Measurements from ENCODE around the gene PLAC1.

Gene PLAC1

DNA sequence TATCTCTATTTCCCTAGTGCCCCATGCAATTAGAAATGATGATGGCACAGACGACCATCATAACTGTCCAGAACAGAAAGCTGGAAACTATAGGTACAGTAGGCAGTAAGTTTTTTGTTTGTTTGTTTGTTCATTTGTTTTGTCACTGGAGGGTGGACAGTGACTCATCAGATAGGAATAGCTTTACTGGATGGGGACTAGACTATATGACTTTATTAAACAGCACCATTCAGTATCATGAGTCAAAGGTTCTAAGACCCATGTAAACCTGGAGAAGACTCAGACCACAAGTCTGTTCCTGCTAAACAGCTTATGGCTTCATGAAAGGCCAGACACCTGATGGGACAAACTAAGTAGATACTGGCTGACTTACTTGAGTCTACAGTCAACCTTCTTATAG lies 38.4 kb downstream of the PLAC1 start:
- DNase-seq (ENCODE audit: low read depth): no peak
- TF ChIP-seq, protein P1, sequence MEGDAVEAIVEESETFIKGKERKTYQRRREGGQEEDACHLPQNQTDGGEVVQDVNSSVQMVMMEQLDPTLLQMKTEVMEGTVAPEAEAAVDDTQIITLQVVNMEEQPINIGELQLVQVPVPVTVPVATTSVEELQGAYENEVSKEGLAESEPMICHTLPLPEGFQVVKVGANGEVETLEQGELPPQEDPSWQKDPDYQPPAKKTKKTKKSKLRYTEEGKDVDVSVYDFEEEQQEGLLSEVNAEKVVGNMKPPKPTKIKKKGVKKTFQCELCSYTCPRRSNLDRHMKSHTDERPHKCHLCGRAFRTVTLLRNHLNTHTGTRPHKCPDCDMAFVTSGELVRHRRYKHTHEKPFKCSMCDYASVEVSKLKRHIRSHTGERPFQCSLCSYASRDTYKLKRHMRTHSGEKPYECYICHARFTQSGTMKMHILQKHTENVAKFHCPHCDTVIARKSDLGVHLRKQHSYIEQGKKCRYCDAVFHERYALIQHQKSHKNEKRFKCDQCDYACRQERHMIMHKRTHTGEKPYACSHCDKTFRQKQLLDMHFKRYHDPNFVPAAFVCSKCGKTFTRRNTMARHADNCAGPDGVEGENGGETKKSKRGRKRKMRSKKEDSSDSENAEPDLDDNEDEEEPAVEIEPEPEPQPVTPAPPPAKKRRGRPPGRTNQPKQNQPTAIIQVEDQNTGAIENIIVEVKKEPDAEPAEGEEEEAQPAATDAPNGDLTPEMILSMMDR (IDR thresholded peaks at IDR 0.05; ENCODE audit: low read length, missing control alignments): no peak

GRCh38 chrX:134613396-134613795 lies 44.9 kb downstream of the PLAC1 start:
- TF ChIP-seq, protein P1 (IDR thresholded peaks at IDR 0.05; ENCODE audit: low read length, missing control alignments): no peak
- no peak overlapping the region for H3K4me3 ChIP-seq (replicated peaks; ENCODE audit: low read depth, low read length)
- no peak for DNase-seq (ENCODE audit: low read depth)

More for the DNA sequence above, 38.4 kb downstream of the PLAC1 start:
- H3K4me3 ChIP-seq (replicated peaks; ENCODE audit: low read depth, low read length): no peak overlapping the region

DNA sequence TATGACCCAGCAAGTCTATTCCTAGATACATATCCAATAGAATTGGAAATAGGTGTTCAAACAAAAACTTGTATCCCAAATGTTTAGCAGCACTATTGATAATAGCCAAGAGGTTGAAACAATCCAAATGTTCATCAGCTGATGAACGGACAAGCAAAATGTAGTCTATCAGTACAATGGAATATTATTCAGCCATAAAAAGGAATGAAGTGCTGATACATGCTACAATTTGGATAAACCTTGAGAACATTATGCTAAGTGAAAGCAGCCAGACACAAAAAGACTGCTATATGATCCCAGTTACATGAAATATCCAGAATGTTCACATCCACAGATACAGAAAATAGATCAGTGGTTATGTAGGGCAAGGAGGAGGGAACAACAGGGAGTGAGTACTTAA lies 50.1 kb downstream of the PLAC1 start:
- no peak overlapping the region for H3K4me3 ChIP-seq (replicated peaks; ENCODE audit: low read depth, low read length)
- DNase-seq (ENCODE audit: low read depth): no peak
- TF ChIP-seq, protein P1 (IDR thresholded peaks at IDR 0.05; ENCODE audit: low read length, missing control alignments): no peak

DNA sequence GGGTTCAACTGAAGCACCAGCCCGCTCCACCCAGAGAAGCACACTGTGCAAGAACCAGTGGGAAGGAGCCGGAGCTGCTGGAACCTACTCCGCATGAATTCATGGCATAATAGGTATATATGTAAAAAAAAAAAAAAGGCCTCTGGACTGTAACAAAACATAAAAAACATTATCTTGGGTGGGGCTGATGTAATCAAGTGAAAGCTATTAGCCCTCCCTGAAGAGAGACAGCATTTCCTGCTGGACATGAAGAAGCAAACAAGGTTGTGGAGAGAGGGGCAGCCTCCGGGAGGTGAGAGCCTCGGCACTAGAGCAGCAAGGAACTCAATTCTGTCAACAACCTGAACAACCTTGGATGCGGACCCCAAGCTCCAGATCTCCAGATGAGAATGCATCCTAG lies 50.7 kb downstream of the PLAC1 start:
- H3K4me3 ChIP-seq (replicated peaks; ENCODE audit: low read depth, low read length): no peak overlapping the region
- TF ChIP-seq, protein P1 (IDR thresholded peaks at IDR 0.05; ENCODE audit: low read length, missing control alignments): no peak
- DNase-seq (ENCODE audit: low read depth): no peak

DNA sequence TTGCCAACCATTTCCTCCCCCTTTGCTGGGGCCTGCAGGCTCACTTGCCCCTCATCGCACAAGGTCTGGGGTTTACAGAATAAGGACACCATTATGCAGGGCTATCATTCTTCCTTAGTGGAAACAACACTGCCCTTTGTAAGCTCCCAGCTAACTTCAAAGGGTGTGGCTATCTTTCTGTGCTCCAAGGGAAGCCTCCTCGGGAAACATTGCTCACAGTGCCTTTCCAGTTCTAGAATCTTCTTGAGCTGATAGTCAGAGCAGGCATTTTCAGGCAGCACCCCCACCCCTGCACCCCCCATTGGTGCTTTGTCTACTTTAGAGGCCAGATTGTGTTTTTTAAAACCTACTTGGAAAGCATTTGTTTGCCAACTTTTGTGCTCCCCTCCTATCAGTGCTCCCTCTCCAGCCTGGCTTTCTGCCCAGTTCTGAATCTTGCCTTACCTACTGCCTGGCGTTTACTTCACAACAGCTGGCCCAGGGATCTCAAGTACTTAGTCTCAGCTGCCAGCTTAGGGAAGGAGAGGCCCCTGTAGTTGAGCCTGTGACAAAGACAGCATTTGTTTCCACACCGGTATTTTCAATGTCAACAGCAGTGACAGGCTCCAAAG lies 53.5 kb downstream of the PLAC1 start:
- peak; percentile 69 for DNase-seq (ENCODE audit: low read depth)
- no peak overlapping the region for H3K4me3 ChIP-seq (replicated peaks; ENCODE audit: low read depth, low read length)
- TF ChIP-seq, protein P1 (IDR thresholded peaks at IDR 0.05; ENCODE audit: low read length, missing control alignments): no peak

DNA sequence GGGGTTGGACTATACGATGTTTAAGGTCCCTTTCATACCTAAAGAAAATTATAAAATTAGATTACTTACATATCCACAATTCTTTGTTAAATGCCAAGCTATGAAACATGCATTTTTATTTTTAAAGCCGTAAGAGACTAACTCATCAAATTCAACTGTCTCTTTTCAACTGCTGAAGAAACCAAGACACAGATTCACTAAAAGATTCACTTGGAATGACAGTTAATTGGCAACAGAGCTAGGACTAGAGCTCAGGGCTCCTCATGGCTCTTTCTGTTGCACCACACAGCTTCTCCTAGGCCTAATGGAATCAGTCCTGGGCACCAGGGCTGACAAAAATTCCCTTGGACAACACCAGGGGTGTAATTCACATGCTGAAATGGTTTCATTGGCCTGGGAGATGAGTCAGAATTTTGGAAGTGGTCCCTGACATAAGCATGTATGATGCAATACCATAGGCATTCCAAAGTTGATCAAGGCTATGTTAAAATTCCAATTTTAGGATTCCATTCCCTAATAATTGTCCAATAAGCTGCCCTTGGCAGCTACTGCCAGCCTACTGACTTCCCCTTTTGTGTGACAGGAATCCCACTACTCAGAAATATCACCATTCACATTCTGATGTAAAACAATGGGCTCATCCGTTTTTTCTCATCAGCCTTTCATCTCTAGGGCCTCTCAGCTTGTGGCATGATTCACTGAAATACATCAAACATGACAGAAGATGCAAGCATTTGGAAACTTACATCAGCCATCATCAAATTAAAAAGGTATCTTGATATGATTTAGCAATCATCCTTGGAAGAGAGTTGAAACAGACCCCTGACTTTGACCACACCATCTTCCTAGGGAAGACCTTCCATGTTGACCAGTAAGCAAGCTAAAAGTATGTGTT lies 54.2 kb downstream of the PLAC1 start:
- peak; percentile 90 for DNase-seq (ENCODE audit: low read depth)
- TF ChIP-seq, protein P1 (IDR thresholded peaks at IDR 0.05; ENCODE audit: low read length, missing control alignments): peak; percentile 39
- H3K4me3 ChIP-seq (replicated peaks; ENCODE audit: low read depth, low read length): no peak overlapping the region
